Stomach smooth muscle (tissue), 2 donors: ENCODE data around the gene ENKD1.

Source experiments
- H3K27ac ChIP-seq: one replicate; pipeline ENCODE4 v1.7.0; 2013; ENCODE audit warnings: mild to moderate bottlenecking, low read length, inconsistent platforms
- H3K27me3 ChIP-seq, 2 donors: one replicate each; pipeline ENCODE4 v1.7.0; 2013; ENCODE audit warnings: low read length in 2 of 2; ENCODE audit not compliant: insufficient read depth in 2 of 2, control insufficient read depth in 1 of 2
- H3K36me3 ChIP-seq, 2 donors: one replicate each; pipeline ENCODE4 v1.7.0; 2013; ENCODE audit warnings: low read length in 2 of 2; ENCODE audit not compliant: control insufficient read depth in 2 of 2, insufficient read depth in 2 of 2
- H3K4me1 ChIP-seq: one replicate; pipeline ENCODE4 v1.7.0; 2013; ENCODE audit warnings: low read length; ENCODE audit not compliant: control insufficient read depth, insufficient read depth
- H3K4me3 ChIP-seq, 2 donors: one replicate each; pipeline ENCODE4 v1.7.0; 2013; ENCODE audit warnings: low read length in 2 of 2
- H3K9ac ChIP-seq, 2 donors: one replicate each; pipeline ENCODE4 v1.7.0; 2013; ENCODE audit warnings: low read length in 2 of 2, mild to moderate bottlenecking in 1 of 2
- H3K9me3 ChIP-seq, 2 donors: one replicate each; pipeline ENCODE4 v1.7.0; 2013; ENCODE audit warnings: low read length in 2 of 2; ENCODE audit not compliant: control insufficient read depth in 2 of 2
- donor health status: healthy.
- donor health status: Pancreatic carcinoma.

The ENKD1 gene

GRCh38 chr16:67648764-67649407 is 17.7 kb downstream of the ENKD1 start:
- Histone ChIP-seq H3K36me3 (no peaks in the 10 kb centered on the region), H3K27me3 (peaks cover 41 to 66% of the 10 kb centered on the region in 2 donors), H3K9me3 (no peaks in the 10 kb centered on the region), H3K9ac (no peak overlapping the region), H3K4me3 (no peak overlapping the region), H3K27ac (no peak overlapping the region), H3K4me1 (peaks cover 17% of the 10 kb centered on the region)

- no peaks in the 10 kb centered on the region for H3K36me3 ChIP-seq
- H3K4me3 ChIP-seq, result no peak overlapping the region
- no peaks in the 10 kb centered on the region for H3K9me3 ChIP-seq
- H3K27ac ChIP-seq, result no peak overlapping the region
- no peak overlapping the region for H3K9ac ChIP-seq
- peaks cover 14% of the 10 kb centered on the region for H3K4me1 ChIP-seq
- peaks cover 41 to 60% of the 10 kb centered on the region in 2 donors for H3K27me3 ChIP-seq
These were observed 18.3 kb downstream of the ENKD1 start for GRCh38 chr16:67648088-67648763.

GRCh38 chr16:67647681-67648080 is 18.9 kb downstream of the ENKD1 start:
- peaks cover 41 to 58% of the 10 kb centered on the region in 2 donors for H3K27me3 ChIP-seq
- H3K36me3 ChIP-seq, result no peaks in the 10 kb centered on the region

GRCh38 chr16:67647111-67647651 is 19.4 kb downstream of the ENKD1 start:
- no peak overlapping the region for H3K4me3 ChIP-seq
- no peaks in the 10 kb centered on the region for H3K9me3 ChIP-seq
- H3K27ac ChIP-seq, result no peak overlapping the region
- no peak overlapping the region for H3K9ac ChIP-seq
- no peaks in the 10 kb centered on the region for H3K36me3 ChIP-seq
- H3K27me3 ChIP-seq, result peaks cover 38 to 54% of the 10 kb centered on the region in 2 donors
- H3K4me1 ChIP-seq, result peaks cover 12% of the 10 kb centered on the region

More at GRCh38 chr16:67647681-67648080, 18.9 kb downstream of the ENKD1 start:
- Histone ChIP-seq H3K4me3 (no peak overlapping the region), H3K27ac (no peak overlapping the region), H3K9ac (no peak overlapping the region), H3K4me1 (peaks cover 13% of the 10 kb centered on the region), H3K9me3 (no peaks in the 10 kb centered on the region)

- Histone ChIP-seq H3K9ac (no peak overlapping the region), H3K27me3 (peaks cover 27 to 38% of the 10 kb centered on the region in 2 donors), H3K4me3 (no peak overlapping the region)
These were observed 21.0 kb downstream of the ENKD1 start for GRCh38 chr16:67645397-67646121.

GRCh38 chr16:67644038-67644437 is 22.5 kb downstream of the ENKD1 start:
- no peak overlapping the region for H3K4me3 ChIP-seq
- no peak overlapping the region for H3K9ac ChIP-seq
- H3K27ac ChIP-seq, result no peak overlapping the region
- no peaks in the 10 kb centered on the region for H3K9me3 ChIP-seq
- H3K27me3 ChIP-seq, result peaks cover 18 to 24% of the 10 kb centered on the region in 2 donors
- peaks cover 19% of the 10 kb centered on the region for H3K4me1 ChIP-seq
- H3K36me3 ChIP-seq, result peaks cover 0 to 2% of the 10 kb centered on the region in 2 donors

More at GRCh38 chr16:67645397-67646121, 21.0 kb downstream of the ENKD1 start:
- no peaks in the 10 kb centered on the region for H3K36me3 ChIP-seq
- H3K27ac ChIP-seq, result no peak overlapping the region
- no peaks in the 10 kb centered on the region for H3K9me3 ChIP-seq
- H3K4me1 ChIP-seq, result peaks cover 19% of the 10 kb centered on the region

- Histone ChIP-seq H3K9ac (no peak overlapping the region), H3K4me1 (peaks cover 19% of the 10 kb centered on the region), H3K27ac (peak overlapping the region; percentile 58), H3K9me3 (no peaks in the 10 kb centered on the region), H3K27me3 (peaks cover 9 to 11% of the 10 kb centered on the region in 2 donors), H3K4me3 (peak overlapping the region in 1 of 2 donors; percentile 29), H3K36me3 (peaks cover 12 to 14% of the 10 kb centered on the region in 2 donors)
These were observed 24.5 kb downstream of the ENKD1 start for GRCh38 chr16:67641779-67642708.

GRCh38 chr16:67637625-67638024 is 28.9 kb downstream of the ENKD1 start:
- Histone ChIP-seq H3K9me3 (no peaks in the 10 kb centered on the region), H3K27me3 (no peaks in the 10 kb centered on the region), H3K9ac (no peak overlapping the region), H3K27ac (no peak overlapping the region), H3K4me3 (no peak overlapping the region), H3K36me3 (peaks cover 23% of the 10 kb centered on the region in 2 donors), H3K4me1 (peaks cover 16% of the 10 kb centered on the region)

- no peak overlapping the region for H3K27ac ChIP-seq
- peaks cover 15% of the 10 kb centered on the region for H3K4me1 ChIP-seq
- no peak overlapping the region for H3K4me3 ChIP-seq
- H3K27me3 ChIP-seq, result no peaks in the 10 kb centered on the region
- no peak overlapping the region for H3K9ac ChIP-seq
- H3K9me3 ChIP-seq, result no peaks in the 10 kb centered on the region
- peaks cover 27 to 28% of the 10 kb centered on the region in 2 donors for H3K36me3 ChIP-seq
These were observed 29.8 kb downstream of the ENKD1 start for GRCh38 chr16:67636713-67637112.
